Measurements from ENCODE around the gene MACROD2. TPM values are rescaled to one million over a fixed set of nuclear protein-coding genes. Genes with fewer than 3 reads are reported as not detected.

The MACROD2 gene
- total and polyA plus RNA-seq, 2 experiments from 2014 or later = 2.8 to 4.3 TPM

- H3K36me3 Mint-ChIP-seq (ENCODE audit: low read depth) = no peaks in the 10 kb centered on the region
These were observed 1627.1 kb downstream of the MACROD2 start for GRCh38 chr20:15622368-15622767.

GRCh38 chr20:15623215-15623614 is 1627.9 kb downstream of the MACROD2 start:
- Mint-ChIP-seq H3K27ac (no peak overlapping the region; the same call in 1 of the 2 replicates), H3K4me3 (no peak overlapping the region), H3K9me3 (no peaks in the 10 kb centered on the region; the same call in 2 of the 3 replicates), H3K36me3 (ENCODE audit: low read depth) (no peaks in the 10 kb centered on the region), H3K27me3 (ENCODE audit: insufficient read depth, low read depth, poor library complexity) (peaks cover 2% of the 10 kb centered on the region), H3K4me1 (peaks cover 20% of the 10 kb centered on the region)
- ATAC-seq (no peak), DNase-seq (ENCODE audit: low spot score) (no peak)
- Histone ChIP-seq H3K27me3 (ENCODE audit: insufficient read depth) (no peaks in the 10 kb centered on the region), H3K4me2 (no peak overlapping the region), H3F3A (replicated peaks; ENCODE audit: low read depth) (no peaks in the 10 kb centered on the region), H3K36me3 (ENCODE audit: insufficient read depth) (no peaks in the 10 kb centered on the region), H2AFZ (no peak overlapping the region), H3K79me2 (replicated peaks; ENCODE audit: insufficient read depth) (no peaks in the 10 kb centered on the region), H3K27ac (ENCODE audit: low read depth) (no peak overlapping the region), H3K4me3 (no peak overlapping the region), H4K20me1 (replicated peaks; ENCODE audit: insufficient read depth) (no peaks in the 10 kb centered on the region), H3K9me2 (ENCODE audit: insufficient read depth) (peaks cover 20% of the 10 kb centered on the region), H3K4me1 (ENCODE audit: insufficient read depth) (peaks cover 5% of the 10 kb centered on the region)
- TF ChIP-seq REST (IDR thresholded peaks at IDR 0.05; ENCODE audit: unreplicated experiment) (no peak), POLR2AphosphoS5 (IDR thresholded peaks at IDR 0.05; ENCODE audit: low read depth) (no peak), CREB1 (CRISPR knock-in tag; IDR thresholded peaks at IDR 0.05; ENCODE audit: low read depth) (no peak), EZH2 (IDR thresholded peaks at IDR 0.05; ENCODE audit: low read depth, unreplicated experiment) (no peak), STAT1 (IDR thresholded peaks at IDR 0.05; ENCODE audit: unreplicated experiment) (no peak), ETS1 (IDR thresholded peaks at IDR 0.05) (no peak), ZNF331 (CRISPR knock-in tag; IDR thresholded peaks at IDR 0.05; ENCODE audit: low read depth) (no peak), ZNF114 (CRISPR knock-in tag; IDR thresholded peaks at IDR 0.05) (no peak), NANOG (IDR thresholded peaks at IDR 0.05; ENCODE audit: borderline replicate concordance) (no peak)

More at GRCh38 chr20:15622368-15622767, 1627.1 kb downstream of the MACROD2 start:
- peaks cover 3% of the 10 kb centered on the region; the same call in 1 of the 2 replicates for H3K4me1 ChIP-seq (ENCODE audit: insufficient read depth)
- H3K4me2 ChIP-seq = no peak overlapping the region
- Mint-ChIP-seq H3K27ac (no peak overlapping the region), H3K4me1 (peaks cover 17% of the 10 kb centered on the region), H3K4me3 (no peak overlapping the region), H3K9me3 (no peaks in the 10 kb centered on the region; the same call in 2 of the 3 replicates), H3K27me3 (ENCODE audit: insufficient read depth, low read depth, poor library complexity) (peaks cover 2% of the 10 kb centered on the region)
- H3K9me2 ChIP-seq (ENCODE audit: insufficient read depth) = peaks cover 20% of the 10 kb centered on the region
- no peaks in the 10 kb centered on the region for H3K79me2 ChIP-seq (replicated peaks; ENCODE audit: insufficient read depth)
- no peaks in the 10 kb centered on the region for H3F3A ChIP-seq (replicated peaks; ENCODE audit: low read depth)
- DNase-seq (ENCODE audit: low spot score) (no peak), ATAC-seq (no peak)
- H3K27me3 ChIP-seq (ENCODE audit: insufficient read depth) = no peaks in the 10 kb centered on the region
- no peak overlapping the region for H3K4me3 ChIP-seq
- no peak overlapping the region for H2AFZ ChIP-seq
- TF ChIP-seq REST (IDR thresholded peaks at IDR 0.05; ENCODE audit: unreplicated experiment) = no peak
- no peak overlapping the region for H3K27ac ChIP-seq (ENCODE audit: low read depth)
- no peaks in the 10 kb centered on the region for H3K36me3 ChIP-seq (ENCODE audit: insufficient read depth)
- H4K20me1 ChIP-seq (replicated peaks; ENCODE audit: insufficient read depth) = no peaks in the 10 kb centered on the region

Data from GM23338 (cell line).